A549 (cell line): ENCODE measurements around the gene UBN1. TPM values are rescaled to one million over a fixed set of nuclear protein-coding genes. Genes with fewer than 3 reads are reported as not detected.

Experiments used
- ATAC-seq, 2 experiments: fragments of 200-7000 bp in 1 of 2; fragments of >200 bp in 1 of 2; cut with Nextera tagmentation in 1 of 2; cut with Tn5 transposase in 1 of 2; 3 replicates each; pipeline versions ENCODE4 v1.8.0 to v1.9.1; 2018 to 2020; ENCODE audit warnings: mild to moderate bottlenecking in 1 of 2, moderate library complexity in 1 of 2
- CTCF ChIA-PET: fragments of 300-600 bp; sonication (Branson Sonifier 250); formaldehyde crosslinking; extraction: SDS; loops from one replicate; lab custom pipeline; 2021; ENCODE audit warnings: antibody characterized with exemption, inconsistent platforms; lab: Yijun Ruan, JAX
- POLR2A ChIA-PET: fragments of 350-600 bp; formaldehyde crosslinking; extraction: SDS; loops from one replicate; lab custom pipeline; 2021; ENCODE audit warnings: antibody characterized with exemption, inconsistent platforms; lab: Yijun Ruan, JAX
- DNase-seq, 2 experiments: peaks; one replicate each; pipeline versions ENCODE4 v3.0.0 to v3.0.0-alpha.2; 2011 to 2016; ENCODE audit warnings: low read depth in 1 of 2, low spot score in 1 of 2
- FAIRE-seq: peaks from 2 replicates; lab custom pipeline; 2011; peaks lifted over from hg19 to GRCh38; lab: Jason Lieb, UNC
- H3K27ac ChIP-seq, 2 experiments: fragments of >200 bp; sonication (Bioruptor Twin); formaldehyde crosslinking; 3 replicates each; pipeline ENCODE4 v1.5.1; 2016 to 2017
- H3K4me1 ChIP-seq: fragments of >200 bp; sonication (Bioruptor Twin); formaldehyde crosslinking; 3 replicates; pipeline ENCODE4 v1.6.1; 2016
- H3K4me2 ChIP-seq: fragments of >200 bp; sonication (Bioruptor Twin); formaldehyde crosslinking; 3 replicates; pipeline ENCODE4 v1.6.1; 2016
- H3K4me3 ChIP-seq: fragments of >200 bp; sonication (Bioruptor Twin); formaldehyde crosslinking; 3 replicates; pipeline ENCODE4 v1.5.1; 2016
- H3K9me3 ChIP-seq: fragments of >200 bp; sonication (Bioruptor Twin); formaldehyde crosslinking; 3 replicates; pipeline ENCODE4 v1.6.1; 2016
- BHLHE40 ChIP-seq: IDR thresholded peaks from 2 replicates; pipeline ENCODE4 v1.6.1; 2012; ENCODE audit warnings: low read depth, low read length, inconsistent platforms
- CBX2 ChIP-seq: fragments of 200-600 bp; sonication (generic); IDR thresholded peaks from 2 replicates; pipeline ENCODE4 v1.6.1; 2016; ENCODE audit warnings: low read depth, mild to moderate bottlenecking, borderline replicate concordance
- CBX8 ChIP-seq: fragments of 200-600 bp; sonication (generic); IDR thresholded peaks from 2 replicates; pipeline ENCODE4 v1.6.1; 2016
- CEBPB ChIP-seq, 2 experiments: fragments of >200 bp in 1 of 2; sonication (Bioruptor Twin) in 1 of 2; formaldehyde crosslinking in 1 of 2; IDR thresholded peaks; 2 replicates each; pipeline ENCODE4 v1.6.1; 2012 to 2016
- FOXS1 ChIP-seq: fragments of 250-450 bp; sonication (Bioruptor Pico); IDR thresholded peaks from 2 replicates; pipeline ENCODE4 v1.5.0; 2020; ENCODE audit warnings: mild to moderate bottlenecking, moderate library complexity
- HOXA7 ChIP-seq: fragments of 250-450 bp; sonication (Bioruptor Pico); IDR thresholded peaks from 2 replicates; pipeline ENCODE4 v1.5.0; 2020; ENCODE audit warnings: mild to moderate bottlenecking, moderate library complexity
- HOXB13 ChIP-seq: fragments of 250-450 bp; sonication (Bioruptor Pico); IDR thresholded peaks from 2 replicates; pipeline ENCODE4 v1.5.0; 2020; ENCODE audit warnings: low read depth, mild to moderate bottlenecking, moderate library complexity
- JUNB ChIP-seq: fragments of >200 bp; sonication (Bioruptor Twin); formaldehyde crosslinking; IDR thresholded peaks from 2 replicates; pipeline ENCODE4 v1.6.1; 2016
- KDM1A ChIP-seq: fragments of 200-600 bp; sonication (generic); IDR thresholded peaks from 2 replicates; pipeline ENCODE4 v1.6.1; 2016; ENCODE audit warnings: low read depth, mild to moderate bottlenecking
- MYC ChIP-seq: IDR thresholded peaks from 2 replicates; pipeline ENCODE4 v1.6.1; 2012; ENCODE audit warnings: mild to moderate bottlenecking, inconsistent platforms, low read length, improper control_type of control experiment, borderline replicate concordance
- NFE2L2 ChIP-seq: fragments of 150-350 bp; conservative IDR thresholded peaks from 2 replicates; pipeline ENCODE4 v1.6.1; 2014; ENCODE audit warnings: low read length
- POLR2A ChIP-seq: IDR thresholded peaks from 2 replicates; pipeline ENCODE4 v1.6.1; 2012; ENCODE audit warnings: mild to moderate bottlenecking, low read length
- RAD21 ChIP-seq, 2 experiments: fragments of >200 bp in 1 of 2; sonication (Bioruptor Twin) in 1 of 2; formaldehyde crosslinking in 1 of 2; IDR thresholded peaks in 1 of 2; conservative IDR thresholded peaks in 1 of 2; 2 replicates in 1 of 2; 3 replicates in 1 of 2; pipeline ENCODE4 v1.6.1; 2012 to 2018; ENCODE audit warnings: inconsistent platforms in 1 of 2
- RCOR1 ChIP-seq: fragments of 150-350 bp; IDR thresholded peaks from 2 replicates; pipeline ENCODE4 v1.6.1; 2014; ENCODE audit warnings: antibody characterized with exemption, low read length, low read depth
- RFX5 ChIP-seq: fragments of 450-650 bp; IDR thresholded peaks from 2 replicates; pipeline ENCODE4 v1.7.1; 2014; ENCODE audit warnings: antibody characterized with exemption, mild to moderate bottlenecking, moderate library complexity
- SMC3 ChIP-seq: fragments of >200 bp; sonication (Bioruptor Twin); formaldehyde crosslinking; IDR thresholded peaks from 3 replicates; pipeline ENCODE4 v1.6.1; 2018; ENCODE audit warnings: inconsistent platforms
- ZC3H11A ChIP-seq: fragments of 450-650 bp; IDR thresholded peaks from 2 replicates; pipeline ENCODE4 v1.6.1; 2014; ENCODE audit warnings: antibody characterized with exemption, mild to moderate bottlenecking
- ZFP36 ChIP-seq: fragments of 450-650 bp; IDR thresholded peaks from 2 replicates; pipeline ENCODE4 v1.6.1; 2014; ENCODE audit warnings: borderline replicate concordance; ENCODE audit not compliant: partially characterized antibody
- ZNF302 ChIP-seq: fragments of 250-450 bp; sonication (Bioruptor Pico); IDR thresholded peaks from 2 replicates; pipeline ENCODE4 v1.9.0; 2021; ENCODE audit warnings: inconsistent platforms, mild to moderate bottlenecking, moderate library complexity
- ZSCAN20 ChIP-seq: fragments of 250-450 bp; sonication (Bioruptor Pico); IDR thresholded peaks from 2 replicates; pipeline ENCODE4 v1.8.0; 2022; ENCODE audit warnings: mild to moderate bottlenecking, moderate library complexity
- WGBS: methylation state at CpG from one replicate; pipeline ENCODE4 v1.1.6; 2017; ENCODE audit errors: missing lambda C conversion rate; 5-methylcytosine and 5-hydroxymethylcytosine counted together
- polyA plus RNA-seq, 4 experiments: library from polyadenylated mRNA; depleted of rRNA in 3 of 4; stranded (reverse); fragments of >200 nt; fragmentation: RNase III in 1 of 4; extraction: RNeasy Plus Mini Kit Qiagen cat#74134 plus additional on column Dnase treatment in 1 of 4; gene quantifications; 2 replicates in 3 of 4; 3 replicates in 1 of 4; pipeline ENCODE4 v1.2.3, GENCODE V29; 2011 to 2017
- TF ChIP-seq, protein P1 (sequence below): fragments of >200 bp; sonication (Bioruptor Twin); formaldehyde crosslinking; IDR thresholded peaks from 3 replicates; pipeline ENCODE4 v1.6.1; 2016
- TF ChIP-seq, protein P2 (sequence below): fragments of >200 bp; sonication (Bioruptor Twin); formaldehyde crosslinking; IDR thresholded peaks from 3 replicates; pipeline ENCODE4 v1.5.1; 2016
- TF ChIP-seq, protein P3 (sequence below): fragments of 250-450 bp; sonication (Bioruptor Pico); IDR thresholded peaks from 2 replicates; pipeline ENCODE4 v1.5.0; 2020; ENCODE audit warnings: low read depth, mild to moderate bottlenecking, moderate library complexity
- TF ChIP-seq, protein P4 (sequence below): fragments of 250-450 bp; sonication (Bioruptor Pico); IDR thresholded peaks from 2 replicates; pipeline ENCODE4 v1.5.0; 2021; ENCODE audit warnings: mild to moderate bottlenecking, moderate library complexity, borderline replicate concordance

UBN1 gene
- polyA plus RNA-seq, 2 of the 4 experiments (the other 2 are of a cell fraction), result 14.2 to 20.0 TPM

DNA sequence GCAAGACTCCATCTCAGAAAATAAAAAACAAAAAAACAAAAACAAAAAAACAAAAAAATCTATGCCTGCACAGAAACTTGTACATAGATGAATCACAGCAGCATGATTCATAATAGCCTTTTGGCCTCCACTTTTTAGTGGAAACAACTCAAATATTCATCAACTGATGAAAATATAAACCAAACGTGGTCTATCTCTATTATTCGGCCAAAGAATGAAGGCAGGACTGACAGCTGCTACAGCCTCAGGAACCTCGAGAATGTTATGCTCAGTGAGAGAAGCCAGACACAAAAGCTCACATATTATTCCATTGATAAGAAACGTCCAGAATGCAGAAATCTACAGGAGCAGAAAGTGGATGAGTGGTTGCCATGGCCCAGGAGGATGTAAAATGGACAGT is 69.8 kb downstream of the UBN1 start:
- DNase-seq (no peak), FAIRE-seq (no peak), ATAC-seq (no peak)
- POLR2A ChIA-PET, result no interaction called here
- TF ChIP-seq RCOR1 (no peak), JUNB (no peak), BHLHE40 (no peak), CBX2 (no peak), RFX5 (no peak), SMC3 (no peak), NFE2L2 (no peak), MYC (no peak), RAD21 (conservative IDR thresholded peaks at IDR 0.05 in 1 of 2, IDR thresholded peaks at IDR 0.05 in 1 of 2) (no peak), ZC3H11A (no peak), HOXA7 (CRISPR knock-in tag) (no peak)
- TF ChIP-seq, protein P1, sequence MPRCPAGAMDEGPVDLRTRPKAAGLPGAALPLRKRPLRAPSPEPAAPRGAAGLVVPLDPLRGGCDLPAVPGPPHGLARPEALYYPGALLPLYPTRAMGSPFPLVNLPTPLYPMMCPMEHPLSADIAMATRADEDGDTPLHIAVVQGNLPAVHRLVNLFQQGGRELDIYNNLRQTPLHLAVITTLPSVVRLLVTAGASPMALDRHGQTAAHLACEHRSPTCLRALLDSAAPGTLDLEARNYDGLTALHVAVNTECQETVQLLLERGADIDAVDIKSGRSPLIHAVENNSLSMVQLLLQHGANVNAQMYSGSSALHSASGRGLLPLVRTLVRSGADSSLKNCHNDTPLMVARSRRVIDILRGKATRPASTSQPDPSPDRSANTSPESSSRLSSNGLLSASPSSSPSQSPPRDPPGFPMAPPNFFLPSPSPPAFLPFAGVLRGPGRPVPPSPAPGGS, result no peak
- H3K4me3 ChIP-seq, result no peak overlapping the region
- peaks cover 8% of the 10 kb centered on the region; the same call in 2 of the 3 replicates for H3K4me1 ChIP-seq
- no peaks in the 10 kb centered on the region for H3K9me3 ChIP-seq
- no peak overlapping the region for H3K27ac ChIP-seq
- H3K4me2 ChIP-seq, result no peak overlapping the region
- CTCF ChIA-PET, result interaction anchor here (1.4 to 2.7 kb wide), 3 partner anchors 13 to 39 kb away, joined by 5 to 8 read pairs (median 6); partner anchors contain the start of gene PPL
- 38% methylated on average over 4 of the region's 4 CpGs for WGBS

DNA sequence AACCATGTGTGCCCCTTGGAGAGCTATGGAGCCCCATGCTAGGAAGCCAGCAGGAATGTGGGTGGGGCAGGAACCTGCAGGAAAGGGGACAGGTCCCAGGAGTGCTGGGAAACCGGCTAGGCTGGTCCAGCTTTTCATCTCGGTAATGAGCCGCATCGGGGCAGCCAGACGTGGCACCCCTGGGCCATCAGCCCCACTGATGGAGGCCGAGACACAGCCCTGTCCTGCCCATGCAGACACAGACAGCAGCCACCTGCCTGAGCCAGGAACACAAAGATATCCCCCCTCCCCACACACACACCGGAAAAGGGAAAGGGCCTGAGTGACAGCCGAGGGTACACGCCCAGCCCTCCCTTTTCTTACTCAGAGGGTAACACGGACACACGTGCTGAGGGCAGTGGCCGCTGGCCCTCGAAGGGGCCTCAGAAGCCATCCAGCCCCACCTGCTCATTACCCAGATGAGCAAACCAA is 71.5 kb downstream of the UBN1 start:
- ChIA-PET CTCF (interaction anchor here (0.7 to 2.7 kb wide), 5 partner anchors 12 to 37 kb away, joined by 3 to 9 read pairs (median 4); no protein-coding TSS in a partner anchor), POLR2A (no interaction called here)
- H3K4me3 ChIP-seq, result no peak overlapping the region
- TF ChIP-seq, protein P1, result no peak
- TF ChIP-seq ZSCAN20 (CRISPR knock-in tag) (no peak), FOXS1 (CRISPR knock-in tag) (no peak), CEBPB (IDR thresholded peaks at IDR 0.05) (no peak)
- H3K4me1 ChIP-seq, result peaks cover 8% of the 10 kb centered on the region; the same call in 2 of the 3 replicates
- no peak for DNase-seq
- no peak for ATAC-seq
- WGBS, result 76% methylated on average over 13 of the region's 13 CpGs
- H3K27ac ChIP-seq, result no peak overlapping the region
- H3K9me3 ChIP-seq, result no peaks in the 10 kb centered on the region
- FAIRE-seq, result no peak
- no peak overlapping the region for H3K4me2 ChIP-seq

DNA sequence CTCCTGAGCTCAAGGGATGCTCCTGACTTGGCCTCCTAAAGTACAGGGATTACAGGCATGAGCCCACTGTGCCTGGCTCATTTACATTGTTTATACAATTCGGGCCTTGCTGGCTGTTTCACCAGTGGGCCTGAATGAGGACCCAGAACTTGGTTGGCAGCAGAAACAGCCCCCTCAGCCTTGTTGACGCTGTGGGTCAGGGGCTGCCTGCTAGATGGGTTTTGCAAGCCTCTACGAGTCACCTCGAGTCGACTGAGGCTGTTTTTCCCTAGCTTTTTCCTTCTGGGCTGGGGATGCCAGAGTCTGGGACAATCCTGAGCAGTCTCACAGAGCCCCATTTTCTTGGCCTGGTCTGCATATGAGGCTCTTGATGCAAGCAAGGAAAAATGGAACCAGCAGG is 73.5 kb downstream of the UBN1 start:
- POLR2A ChIA-PET, result no interaction called here
- H3K4me1 ChIP-seq, result peaks cover 10% of the 10 kb centered on the region; the same call in 2 of the 3 replicates

More for the DNA sequence above, 73.5 kb downstream of the UBN1 start:
- TF ChIP-seq, protein P2, sequence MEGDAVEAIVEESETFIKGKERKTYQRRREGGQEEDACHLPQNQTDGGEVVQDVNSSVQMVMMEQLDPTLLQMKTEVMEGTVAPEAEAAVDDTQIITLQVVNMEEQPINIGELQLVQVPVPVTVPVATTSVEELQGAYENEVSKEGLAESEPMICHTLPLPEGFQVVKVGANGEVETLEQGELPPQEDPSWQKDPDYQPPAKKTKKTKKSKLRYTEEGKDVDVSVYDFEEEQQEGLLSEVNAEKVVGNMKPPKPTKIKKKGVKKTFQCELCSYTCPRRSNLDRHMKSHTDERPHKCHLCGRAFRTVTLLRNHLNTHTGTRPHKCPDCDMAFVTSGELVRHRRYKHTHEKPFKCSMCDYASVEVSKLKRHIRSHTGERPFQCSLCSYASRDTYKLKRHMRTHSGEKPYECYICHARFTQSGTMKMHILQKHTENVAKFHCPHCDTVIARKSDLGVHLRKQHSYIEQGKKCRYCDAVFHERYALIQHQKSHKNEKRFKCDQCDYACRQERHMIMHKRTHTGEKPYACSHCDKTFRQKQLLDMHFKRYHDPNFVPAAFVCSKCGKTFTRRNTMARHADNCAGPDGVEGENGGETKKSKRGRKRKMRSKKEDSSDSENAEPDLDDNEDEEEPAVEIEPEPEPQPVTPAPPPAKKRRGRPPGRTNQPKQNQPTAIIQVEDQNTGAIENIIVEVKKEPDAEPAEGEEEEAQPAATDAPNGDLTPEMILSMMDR, result no peak
- TF ChIP-seq, protein P3, sequence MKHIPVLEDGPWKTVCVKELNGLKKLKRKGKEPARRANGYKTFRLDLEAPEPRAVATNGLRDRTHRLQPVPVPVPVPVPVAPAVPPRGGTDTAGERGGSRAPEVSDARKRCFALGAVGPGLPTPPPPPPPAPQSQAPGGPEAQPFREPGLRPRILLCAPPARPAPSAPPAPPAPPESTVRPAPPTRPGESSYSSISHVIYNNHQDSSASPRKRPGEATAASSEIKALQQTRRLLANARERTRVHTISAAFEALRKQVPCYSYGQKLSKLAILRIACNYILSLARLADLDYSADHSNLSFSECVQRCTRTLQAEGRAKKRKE, result no peak
- TF ChIP-seq, protein P1, result no peak
- TF ChIP-seq JUNB (no peak), NFE2L2 (no peak), KDM1A (no peak), BHLHE40 (no peak), ZNF302 (no peak), SMC3 (no peak), HOXB13 (no peak), POLR2A (no peak), RFX5 (no peak), ZFP36 (no peak), CBX8 (no peak)
- TF ChIP-seq, protein P4, sequence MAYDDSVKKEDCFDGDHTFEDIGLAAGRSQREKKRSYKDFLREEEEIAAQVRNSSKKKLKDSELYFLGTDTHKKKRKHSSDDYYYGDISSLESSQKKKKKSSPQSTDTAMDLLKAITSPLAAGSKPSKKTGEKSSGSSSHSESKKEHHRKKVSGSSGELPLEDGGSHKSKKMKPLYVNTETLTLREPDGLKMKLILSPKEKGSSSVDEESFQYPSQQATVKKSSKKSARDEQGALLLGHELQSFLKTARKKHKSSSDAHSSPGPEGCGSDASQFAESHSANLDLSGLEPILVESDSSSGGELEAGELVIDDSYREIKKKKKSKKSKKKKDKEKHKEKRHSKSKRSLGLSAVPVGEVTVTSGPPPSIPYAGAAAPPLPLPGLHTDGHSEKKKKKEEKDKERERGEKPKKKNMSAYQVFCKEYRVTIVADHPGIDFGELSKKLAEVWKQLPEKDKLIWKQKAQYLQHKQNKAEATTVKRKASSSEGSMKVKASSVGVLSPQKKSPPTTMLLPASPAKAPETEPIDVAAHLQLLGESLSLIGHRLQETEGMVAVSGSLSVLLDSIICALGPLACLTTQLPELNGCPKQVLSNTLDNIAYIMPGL (CRISPR knock-in tag), result no peak
- no peak for FAIRE-seq
- 78% methylated on average over 5 of the region's 5 CpGs for WGBS
- H3K4me2 ChIP-seq, result no peak overlapping the region
- CTCF ChIA-PET, result interaction anchor here (1.4 to 2.7 kb wide), 2 partner anchors 11 to 35 kb away, joined by 5 to 9 read pairs; no protein-coding TSS in a partner anchor
- H3K9me3 ChIP-seq, result peaks cover 1% of the 10 kb centered on the region; the same call in 2 of the 3 replicates
- H3K27ac ChIP-seq, result no peak overlapping the region
- DNase-seq, result no peak
- no peak overlapping the region for H3K4me3 ChIP-seq
- ATAC-seq, result no peak
